ENCODE measurements around the gene EEF1AKMT2. TPM values are rescaled to one million over a fixed set of nuclear protein-coding genes. Genes with fewer than 3 reads are reported as not detected.
A peak's percentile ranks its signal among the peaks of the same experiment; 100 is the strongest.

The EEF1AKMT2 gene
- 10 to 100 TPM in 2 of 4 donors, 1 to 10 TPM in 2; 8.3 to 17.5 (median 12.7) TPM for total RNA-seq

GRCh38 chr10:124791547-124792348 is at the start of gene EEF1AKMT2:
EEF1AKMT2 (minus strand) TSS chr10:124791887; CDS start chr10:124791833, 54 bp downstream.
- peak; percentile 7 for DNase-seq
- Histone ChIP-seq H3K27me3 (no peaks in the 10 kb centered on the region), H3K4me3 (peak within 1 kb of the TSS; percentile 81 to 96 (median 89)), H3K36me3 (peaks cover 0 to 28% (median 0%) of the 10 kb centered on the region in 3 donors), H3K27ac (peak within 1 kb of the TSS; percentile 93 to 94 (median 94)), H3K9me3 (no peaks in the 10 kb centered on the region), H3K4me1 (peaks cover 0 to 22% (median 11%) of the 10 kb centered on the region in 3 donors)
- intact Hi-C loops (cut with DNase I): no loop called here
- WGBS, 2 donors: 0 to 6% methylated on average over 7 to 15 of the region's 79 CpGs
- TF ChIP-seq CTCF (IDR thresholded peaks at IDR 0.05) (peak in 5 of 6 experiments; percentile 26 to 70 (median 62)), POLR2A (IDR thresholded peaks at IDR 0.05) (peak in 2 of 4 donors; percentile 81 to 85)

GRCh38 chr10:124837687-124838086 is 46.0 kb upstream of the EEF1AKMT2 start:
- WGBS, 2 donors: 50 to 71% methylated on average over 2 of the region's 2 CpGs
- Histone ChIP-seq H3K27ac (no peak overlapping the region), H3K4me1 (no peaks in the 10 kb centered on the region), H3K36me3 (peaks cover 0 to 46% (median 7%) of the 10 kb centered on the region in 3 donors), H3K4me3 (no peak overlapping the region), H3K27me3 (no peaks in the 10 kb centered on the region), H3K9me3 (no peaks in the 10 kb centered on the region)
- intact Hi-C loops (cut with DNase I): no loop called here
- no peak for TF ChIP-seq CTCF (IDR thresholded peaks at IDR 0.05)
- TF ChIP-seq POLR2A (IDR thresholded peaks at IDR 0.05): no peak
- DNase-seq: no peak

GRCh38 chr10:124831116-124831515 is 39.4 kb upstream of the EEF1AKMT2 start:
- TF ChIP-seq POLR2A (IDR thresholded peaks at IDR 0.05): no peak
- no peak for TF ChIP-seq CTCF (IDR thresholded peaks at IDR 0.05)
- intact Hi-C loops (cut with DNase I): no loop called here
- WGBS, 2 donors: 64 to 76% methylated on average over 3 of the region's 3 CpGs
- Histone ChIP-seq H3K9me3 (no peaks in the 10 kb centered on the region), H3K4me3 (no peak overlapping the region), H3K4me1 (no peaks in the 10 kb centered on the region), H3K27ac (no peak overlapping the region), H3K27me3 (no peaks in the 10 kb centered on the region), H3K36me3 (peaks cover 12 to 99% (median 29%) of the 10 kb centered on the region in 3 donors)
- DNase-seq: no peak

GRCh38 chr10:124830445-124830844 is 38.8 kb upstream of the EEF1AKMT2 start:
- Histone ChIP-seq H3K4me1 (no peaks in the 10 kb centered on the region), H3K9me3 (no peaks in the 10 kb centered on the region), H3K27me3 (no peaks in the 10 kb centered on the region), H3K4me3 (no peak overlapping the region), H3K27ac (no peak overlapping the region), H3K36me3 (peaks cover 12 to 94% (median 29%) of the 10 kb centered on the region in 3 donors)
- TF ChIP-seq POLR2A (IDR thresholded peaks at IDR 0.05): no peak
- no peak for TF ChIP-seq CTCF (IDR thresholded peaks at IDR 0.05)
- intact Hi-C loops (cut with DNase I): no loop called here
- DNase-seq: no peak

- no peak overlapping the region for H3K27ac ChIP-seq
- H3K4me1 ChIP-seq: no peaks in the 10 kb centered on the region
- WGBS, 2 donors: 85 to 89% methylated on average over 8 of the region's 8 CpGs
- H3K9me3 ChIP-seq: no peaks in the 10 kb centered on the region
- TF ChIP-seq CTCF (IDR thresholded peaks at IDR 0.05) (no peak), POLR2A (IDR thresholded peaks at IDR 0.05) (no peak)
- no peaks in the 10 kb centered on the region for H3K27me3 ChIP-seq
- no peak for DNase-seq
- intact Hi-C loops (cut with DNase I): loop anchor here (10.0 kb wide), 1 partner anchor 295 kb away; no protein-coding TSS in a partner anchor
- H3K36me3 ChIP-seq: peaks cover 12 to 85% (median 24%) of the 10 kb centered on the region in 3 donors
- H3K4me3 ChIP-seq: no peak overlapping the region
Measured at GRCh38 chr10:124829447-124830115, 37.9 kb upstream of the EEF1AKMT2 start.
